ENCODE data around the gene NOS1.
"Not testable (repeated sequence)": the region's sequence is repeated elsewhere in the genome, so short reads cannot be mapped to it uniquely, and the experiment has no call there.

Gene NOS1

GRCh38 chr12:117243488-117243887 lies 117.9 kb downstream of the NOS1 start:
- DNase-seq: no peak

GRCh38 chr12:117241697-117242096 lies 119.7 kb downstream of the NOS1 start:
- DNase-seq: no peak

GRCh38 chr12:117240081-117240755 lies 121.2 kb downstream of the NOS1 start:
- DNase-seq: no peak

GRCh38 chr12:117236456-117237001 lies 124.9 kb downstream of the NOS1 start:
- DNase-seq: peak; percentile 36 to 74 (median 62)

- no peak for DNase-seq
Observed at GRCh38 chr12:117235261-117235660, 126.2 kb downstream of the NOS1 start.

- no peak for DNase-seq
Observed at GRCh38 chr12:117234441-117234840, 127.0 kb downstream of the NOS1 start.

- DNase-seq: no peak
Observed at GRCh38 chr12:117231750-117232149, 129.7 kb downstream of the NOS1 start.

- DNase-seq: no peak
Observed at GRCh38 chr12:117228239-117228638, 133.2 kb downstream of the NOS1 start.

GRCh38 chr12:117227000-117227653 lies 134.3 kb downstream of the NOS1 start:
- DNase-seq: no peak

- DNase-seq: no peak
Observed at GRCh38 chr12:117226505-117226904, 134.9 kb downstream of the NOS1 start.

- no peak for DNase-seq
Observed at GRCh38 chr12:117225179-117225578, 136.2 kb downstream of the NOS1 start.

- not testable (repeated sequence) for DNase-seq
Observed at GRCh38 chr12:117220947-117221346, 140.5 kb downstream of the NOS1 start.

- no peak for DNase-seq
Observed at GRCh38 chr12:117218149-117218548, 143.3 kb downstream of the NOS1 start.

GRCh38 chr12:117216686-117217085 lies 144.7 kb downstream of the NOS1 start:
- DNase-seq: no peak

- no peak for DNase-seq
Observed at GRCh38 chr12:117214797-117215196, 146.6 kb downstream of the NOS1 start.

GRCh38 chr12:117213295-117213808 lies 148.1 kb downstream of the NOS1 start:
- DNase-seq: no peak

- DNase-seq: peak in 3 of 4 experiments; percentile 23 to 37 (median 34)
Observed at GRCh38 chr12:117212563-117213190, 148.7 kb downstream of the NOS1 start.

- DNase-seq: no peak
Observed at GRCh38 chr12:117210266-117210918, 151.0 kb downstream of the NOS1 start.

GRCh38 chr12:117209626-117210025 lies 151.8 kb downstream of the NOS1 start:
- DNase-seq: no peak

GRCh38 chr12:117208811-117209455 lies 152.5 kb downstream of the NOS1 start:
- DNase-seq: no peak

- DNase-seq: no peak
Observed at GRCh38 chr12:117208206-117208605, 153.2 kb downstream of the NOS1 start.

GRCh38 chr12:117207675-117208074 lies 153.8 kb downstream of the NOS1 start:
- DNase-seq: no peak

- DNase-seq: no peak
Observed at GRCh38 chr12:117202556-117202955, 158.9 kb downstream of the NOS1 start.

All from activated naive CD4-positive, alpha-beta T cell (primary cell).